ENCODE measurements around the gene TCFL5.

- TF ChIP-seq POLR2A (IDR thresholded peaks at IDR 0.05) (no peak), CTCF (IDR thresholded peaks at IDR 0.05) (no peak)
Measured at GRCh38 chr20:62852841-62853240, 8.8 kb downstream of the TCFL5 start.
